ENCODE data around the gene FAM20B. TPM values are rescaled to one million over a fixed set of nuclear protein-coding genes. Genes with fewer than 3 reads are reported as not detected.

The FAM20B gene
- total and polyA plus RNA-seq, 12 donors: 15.4 to 69.9 (median 38.3) TPM

- no peak overlapping the region for H3K27ac ChIP-seq
- WGBS, 4 donors: 92 to 96% (median 96%) methylated on average over 1 of the region's 1 CpG
Measured at GRCh38 chr1:178993559-178993958, 32.1 kb upstream of the FAM20B start.

GRCh38 chr1:178997428-178997827, 28.3 kb upstream of the FAM20B start:
- no peaks in the 10 kb centered on the region for H3K4me1 ChIP-seq (replicated peaks in 1 of 2)
- intact Hi-C loops (cut with DNase I): no loop called here
- H3K27me3 ChIP-seq: no peaks in the 10 kb centered on the region
- H3K4me3 ChIP-seq: no peak overlapping the region
- H3K9me3 ChIP-seq (replicated peaks in 1 of 3): no peaks in the 10 kb centered on the region
- DNase-seq: no peak
- no peaks in the 10 kb centered on the region for H3K36me3 ChIP-seq (replicated peaks in 1 of 2)
- WGBS, 4 donors: 67 to 79% (median 76%) methylated on average over 1 of the region's 1 CpG
- TF ChIP-seq POLR2A (IDR thresholded peaks at IDR 0.05): no peak
- no peak for TF ChIP-seq CTCF (IDR thresholded peaks at IDR 0.05)
- no peak overlapping the region for H3K27ac ChIP-seq

More at GRCh38 chr1:178993559-178993958, 32.1 kb upstream of the FAM20B start:
- no peak for DNase-seq
- no peaks in the 10 kb centered on the region for H3K27me3 ChIP-seq
- TF ChIP-seq POLR2A (IDR thresholded peaks at IDR 0.05): no peak
- no peak for TF ChIP-seq CTCF (IDR thresholded peaks at IDR 0.05)
- intact Hi-C loops (cut with DNase I): no loop called here
- H3K4me1 ChIP-seq (replicated peaks in 1 of 2): no peaks in the 10 kb centered on the region
- H3K9me3 ChIP-seq (replicated peaks in 1 of 3): no peaks in the 10 kb centered on the region
- H3K36me3 ChIP-seq (replicated peaks in 1 of 2): no peaks in the 10 kb centered on the region
- no peak overlapping the region for H3K4me3 ChIP-seq

- TF ChIP-seq CTCF (IDR thresholded peaks at IDR 0.05) (no peak), POLR2A (IDR thresholded peaks at IDR 0.05) (no peak)
Measured at GRCh38 chr1:178998295-178998694, 27.4 kb upstream of the FAM20B start.

GRCh38 chr1:178999061-178999460, 26.6 kb upstream of the FAM20B start:
- Histone ChIP-seq H3K27ac (no peak overlapping the region), H3K27me3 (no peaks in the 10 kb centered on the region), H3K4me3 (no peak overlapping the region), H3K36me3 (replicated peaks in 1 of 2) (no peaks in the 10 kb centered on the region), H3K9me3 (replicated peaks in 1 of 3) (no peaks in the 10 kb centered on the region), H3K4me1 (replicated peaks in 1 of 2) (no peaks in the 10 kb centered on the region)
- TF ChIP-seq POLR2A (IDR thresholded peaks at IDR 0.05) (no peak), CTCF (IDR thresholded peaks at IDR 0.05) (no peak)
- DNase-seq: no peak
- 88 to 92% (median 90%) methylated on average over 5 of the region's 5 CpGs for WGBS, 4 donors
- intact Hi-C loops (cut with DNase I): no loop called here

More at GRCh38 chr1:178998295-178998694, 27.4 kb upstream of the FAM20B start:
- Histone ChIP-seq H3K27ac (no peak overlapping the region), H3K9me3 (replicated peaks in 1 of 3) (no peaks in the 10 kb centered on the region), H3K27me3 (no peaks in the 10 kb centered on the region), H3K36me3 (replicated peaks in 1 of 2) (no peaks in the 10 kb centered on the region), H3K4me3 (no peak overlapping the region), H3K4me1 (replicated peaks in 1 of 2) (no peaks in the 10 kb centered on the region)
- intact Hi-C loops (cut with DNase I): no loop called here
- WGBS, 4 donors: 89 to 95% (median 93%) methylated on average over 3 of the region's 3 CpGs
- DNase-seq: no peak

Measured in adrenal gland (tissue), 12 donors.